H9 (cell line): ENCODE data around the gene RINL. TPM values are rescaled to one million over a fixed set of nuclear protein-coding genes. Genes with fewer than 3 reads are reported as not detected.

Experiments
- DNase-seq: peaks from one replicate; pipeline ENCODE4 v3.0.0-alpha.2; 2017
- H2AFZ ChIP-seq: one replicate; pipeline ENCODE4 v1.6.1; 2013; ENCODE audit warnings: mild to moderate bottlenecking, low read length, control low read depth, moderate library complexity
- H2AK5ac ChIP-seq: 2 replicates; pipeline ENCODE4 v1.6.1; 2013; ENCODE audit warnings: low read length, control low read depth, mixed read lengths; ENCODE audit not compliant: insufficient read length
- H2BK120ac ChIP-seq: one replicate; pipeline ENCODE4 v1.6.1; 2013; ENCODE audit warnings: low read depth, mild to moderate bottlenecking, low read length, control low read depth, inconsistent platforms; ENCODE audit not compliant: poor library complexity, severe bottlenecking
- H2BK12ac ChIP-seq: 2 replicates; pipeline ENCODE4 v1.6.1; 2013; ENCODE audit warnings: low read length, control low read depth, mixed read lengths, low read depth; ENCODE audit not compliant: insufficient read length
- H2BK15ac ChIP-seq: 2 replicates; pipeline ENCODE4 v1.6.1; 2013; ENCODE audit warnings: low read depth, low read length, control low read depth
- H2BK20ac ChIP-seq: one replicate; pipeline ENCODE4 v1.6.1; 2013; ENCODE audit warnings: low read depth, mild to moderate bottlenecking, low read length, control low read depth, inconsistent platforms; ENCODE audit not compliant: poor library complexity, severe bottlenecking
- H2BK5ac ChIP-seq: 2 replicates; pipeline ENCODE4 v1.6.1; 2013; ENCODE audit warnings: low read length, control low read depth, mixed read lengths; ENCODE audit not compliant: insufficient read length
- H3K14ac ChIP-seq: 2 replicates; pipeline ENCODE4 v1.6.1; 2013; ENCODE audit warnings: low read length, control low read depth; ENCODE audit not compliant: insufficient read depth
- H3K18ac ChIP-seq: 2 replicates; pipeline ENCODE4 v1.6.1; 2013; ENCODE audit warnings: low read depth, mild to moderate bottlenecking, mixed read lengths, low read length, control low read depth; ENCODE audit not compliant: insufficient read length
- H3K23ac ChIP-seq: 2 replicates; pipeline ENCODE4 v1.6.1; 2013; ENCODE audit warnings: low read length, control low read depth, mixed read lengths, low read depth; ENCODE audit not compliant: insufficient read length
- H3K23me2 ChIP-seq: 2 replicates; pipeline ENCODE4 v1.6.1; 2013; ENCODE audit warnings: low read depth, mild to moderate bottlenecking, mixed read lengths, low read length, control low read depth; ENCODE audit not compliant: insufficient read length, poor library complexity, severe bottlenecking
- H3K27ac ChIP-seq: 2 replicates; pipeline ENCODE4 v1.5.1; 2013; ENCODE audit warnings: low read length, control low read depth, mixed read lengths, low read depth; ENCODE audit not compliant: insufficient read length
- H3K27me3 ChIP-seq: 2 replicates; pipeline ENCODE4 v1.6.1; 2013; ENCODE audit warnings: low read length, control low read depth, inconsistent platforms; ENCODE audit not compliant: insufficient read depth
- H3K4ac ChIP-seq: 2 replicates; pipeline ENCODE4 v1.6.1; 2013; ENCODE audit warnings: low read depth, mild to moderate bottlenecking, control low read depth, inconsistent platforms, low read length, moderate library complexity
- H3K4me1 ChIP-seq: 2 replicates; pipeline ENCODE4 v1.6.1; 2013; ENCODE audit warnings: low read length, control low read depth, inconsistent platforms; ENCODE audit not compliant: insufficient read depth
- H3K4me2 ChIP-seq: 2 replicates; pipeline ENCODE4 v1.6.1; 2013; ENCODE audit warnings: low read length, control low read depth, mixed read lengths; ENCODE audit not compliant: insufficient read length, insufficient read depth
- H3K56ac ChIP-seq: 2 replicates; pipeline ENCODE4 v1.6.1; 2013; ENCODE audit warnings: low read depth, mild to moderate bottlenecking, mixed read lengths, low read length, control low read depth; ENCODE audit not compliant: insufficient read length
- H3K79me1 ChIP-seq: 2 replicates; pipeline ENCODE4 v1.6.1; 2013; ENCODE audit warnings: low read depth, mild to moderate bottlenecking, moderate library complexity, low read length, control low read depth, inconsistent platforms; ENCODE audit not compliant: insufficient read depth, poor library complexity, severe bottlenecking
- H3K79me2 ChIP-seq: 2 replicates; pipeline ENCODE4 v1.6.1; 2013; ENCODE audit warnings: low read length, control low read depth, inconsistent platforms; ENCODE audit not compliant: insufficient read depth
- H3K9ac ChIP-seq: 2 replicates; pipeline ENCODE4 v1.6.1; 2013; ENCODE audit warnings: low read length, control low read depth, mixed read lengths; ENCODE audit not compliant: insufficient read length; ENCODE audit errors: extremely low read depth
- H3K9me3 ChIP-seq: one replicate; pipeline ENCODE4 v1.6.1; 2013; ENCODE audit warnings: low read depth, low read length, inconsistent platforms; ENCODE audit not compliant: control insufficient read depth
- H3T11ph ChIP-seq: one replicate; pipeline ENCODE4 v1.6.1; 2013; ENCODE audit warnings: mild to moderate bottlenecking, low read length, control low read depth, inconsistent platforms
- H4K20me1 ChIP-seq: one replicate; pipeline ENCODE4 v1.6.1; 2013; ENCODE audit not compliant: control insufficient read depth, insufficient read length, insufficient read depth
- H4K5ac ChIP-seq: 2 replicates; pipeline ENCODE4 v1.6.1; 2013; ENCODE audit warnings: low read depth, mild to moderate bottlenecking, mixed read lengths, low read length, control low read depth; ENCODE audit not compliant: insufficient read length
- H4K8ac ChIP-seq: replicated peaks from 2 replicates; pipeline ENCODE4 v1.6.1; 2013; ENCODE audit warnings: low read length, control low read depth, mixed read lengths, low read depth; ENCODE audit not compliant: insufficient read length
- H4K91ac ChIP-seq: 2 replicates; pipeline ENCODE4 v1.6.1; 2013; ENCODE audit warnings: low read depth, mild to moderate bottlenecking, moderate library complexity, mixed read lengths, low read length, control low read depth; ENCODE audit not compliant: insufficient read length
- H3K27ac Mint-ChIP-seq, 3 experiments: 2 replicates in 2 of 3; 3 replicates in 1 of 3; pipeline ENCODE4 v1.8.0; 2020 to 2021; ENCODE audit warnings: mixed read lengths in 3 of 3, mild to moderate bottlenecking in 1 of 3, moderate library complexity in 1 of 3
- H3K27me3 Mint-ChIP-seq: 2 replicates; pipeline ENCODE4 v1.8.0; 2021; ENCODE audit warnings: low read depth, mild to moderate bottlenecking, moderate library complexity, mixed read lengths
- H3K36me3 Mint-ChIP-seq, 3 experiments: 2 replicates in 2 of 3; 3 replicates in 1 of 3; pipeline ENCODE4 v1.8.0; 2020 to 2021; ENCODE audit warnings: low read depth in 3 of 3, mixed read lengths in 3 of 3; ENCODE audit not compliant: insufficient read depth in 1 of 3
- H3K4me1 Mint-ChIP-seq, 2 experiments: 2 replicates each; pipeline ENCODE4 v1.8.0; 2020; ENCODE audit warnings: mixed read lengths in 2 of 2
- H3K4me3 Mint-ChIP-seq, 2 experiments: 2 replicates in 1 of 2; 3 replicates in 1 of 2; pipeline ENCODE4 v1.8.0; 2020 to 2021; ENCODE audit warnings: mild to moderate bottlenecking in 2 of 2, mixed read lengths in 2 of 2, moderate library complexity in 1 of 2
- H3K9me3 Mint-ChIP-seq, 2 experiments: 2 replicates in 1 of 2; 3 replicates in 1 of 2; pipeline ENCODE4 v1.8.0; 2020; ENCODE audit warnings: mild to moderate bottlenecking in 2 of 2, mixed read lengths in 2 of 2, moderate library complexity in 1 of 2
- CTCF ChIP-seq: fragments of 200-600 bp; sonication (generic); conservative IDR thresholded peaks from 3 replicates; pipeline ENCODE4 v1.8.0; 2021; ENCODE audit warnings: antibody characterized with exemption, mild to moderate bottlenecking
- total RNA-seq: library from RNA; stranded (reverse); gene quantifications from 2 replicates; pipeline ENCODE4 v1.2.1, GENCODE V29; 2021

RINL gene
- total RNA-seq, 1 experiment from 2014 or later = 6.4 TPM

GRCh38 chr19:38890686-38891085 lies 12.6 kb upstream of the RINL start:
- H3K4me1 Mint-ChIP-seq = no peaks in the 10 kb centered on the region
- Histone ChIP-seq H3K18ac (no peak overlapping the region), H3K79me1 (no peaks in the 10 kb centered on the region), H2BK12ac (no peak overlapping the region), H3K4me2 (no peak overlapping the region), H2AK5ac (no peak overlapping the region), H3K27me3 (no peaks in the 10 kb centered on the region), H4K8ac (no peak overlapping the region), H3K56ac (no peak overlapping the region), H3T11ph (no peak overlapping the region), H4K91ac (no peak overlapping the region), H3K27ac (no peak overlapping the region), H3K23ac (no peak overlapping the region), H2BK15ac (no peak overlapping the region), H3K9ac (no peak overlapping the region), H2BK120ac (no peak overlapping the region), H2BK5ac (no peak overlapping the region), H3K23me2 (no peaks in the 10 kb centered on the region), H3K79me2 (no peaks in the 10 kb centered on the region), H3K4ac (no peak overlapping the region), H4K5ac (no peak overlapping the region), H3K14ac (no peak overlapping the region), H2BK20ac (no peak overlapping the region), H2AFZ (no peak overlapping the region), H3K9me3 (no peaks in the 10 kb centered on the region), H3K4me1 (no peaks in the 10 kb centered on the region), H4K20me1 (peaks cover 3% of the 10 kb centered on the region)
- no peak overlapping the region for H3K4me3 Mint-ChIP-seq
- no peaks in the 10 kb centered on the region for H3K36me3 Mint-ChIP-seq
- H3K27me3 Mint-ChIP-seq = no peaks in the 10 kb centered on the region; the same call in 1 of the 2 replicates
- H3K9me3 Mint-ChIP-seq = no peaks in the 10 kb centered on the region
- DNase-seq = no peak
- no peak overlapping the region for H3K27ac Mint-ChIP-seq
- no peak for TF ChIP-seq CTCF
